H9 (cell line): ENCODE results near the gene CEP120. TPM values are rescaled to one million over a fixed set of nuclear protein-coding genes. Genes with fewer than 3 reads are reported as not detected.

Experiments used
- DNase-seq: peaks from one replicate; pipeline ENCODE4 v3.0.0-alpha.2; 2017
- H2AFZ ChIP-seq: one replicate; pipeline ENCODE4 v1.6.1; 2013; ENCODE audit warnings: mild to moderate bottlenecking, low read length, control low read depth, moderate library complexity
- H2AK5ac ChIP-seq: 2 replicates; pipeline ENCODE4 v1.6.1; 2013; ENCODE audit warnings: low read length, control low read depth, mixed read lengths; ENCODE audit not compliant: insufficient read length
- H2BK120ac ChIP-seq: one replicate; pipeline ENCODE4 v1.6.1; 2013; ENCODE audit warnings: low read depth, mild to moderate bottlenecking, low read length, control low read depth, inconsistent platforms; ENCODE audit not compliant: poor library complexity, severe bottlenecking
- H2BK12ac ChIP-seq: 2 replicates; pipeline ENCODE4 v1.6.1; 2013; ENCODE audit warnings: low read length, control low read depth, mixed read lengths, low read depth; ENCODE audit not compliant: insufficient read length
- H2BK15ac ChIP-seq: 2 replicates; pipeline ENCODE4 v1.6.1; 2013; ENCODE audit warnings: low read depth, low read length, control low read depth
- H2BK20ac ChIP-seq: one replicate; pipeline ENCODE4 v1.6.1; 2013; ENCODE audit warnings: low read depth, mild to moderate bottlenecking, low read length, control low read depth, inconsistent platforms; ENCODE audit not compliant: poor library complexity, severe bottlenecking
- H2BK5ac ChIP-seq: 2 replicates; pipeline ENCODE4 v1.6.1; 2013; ENCODE audit warnings: low read length, control low read depth, mixed read lengths; ENCODE audit not compliant: insufficient read length
- H3K14ac ChIP-seq: 2 replicates; pipeline ENCODE4 v1.6.1; 2013; ENCODE audit warnings: low read length, control low read depth; ENCODE audit not compliant: insufficient read depth
- H3K18ac ChIP-seq: 2 replicates; pipeline ENCODE4 v1.6.1; 2013; ENCODE audit warnings: low read depth, mild to moderate bottlenecking, mixed read lengths, low read length, control low read depth; ENCODE audit not compliant: insufficient read length
- H3K23ac ChIP-seq: 2 replicates; pipeline ENCODE4 v1.6.1; 2013; ENCODE audit warnings: low read length, control low read depth, mixed read lengths, low read depth; ENCODE audit not compliant: insufficient read length
- H3K23me2 ChIP-seq: 2 replicates; pipeline ENCODE4 v1.6.1; 2013; ENCODE audit warnings: low read depth, mild to moderate bottlenecking, mixed read lengths, low read length, control low read depth; ENCODE audit not compliant: insufficient read length, poor library complexity, severe bottlenecking
- H3K27ac ChIP-seq: 2 replicates; pipeline ENCODE4 v1.5.1; 2013; ENCODE audit warnings: low read length, control low read depth, mixed read lengths, low read depth; ENCODE audit not compliant: insufficient read length
- H3K27me3 ChIP-seq: 2 replicates; pipeline ENCODE4 v1.6.1; 2013; ENCODE audit warnings: low read length, control low read depth, inconsistent platforms; ENCODE audit not compliant: insufficient read depth
- H3K4ac ChIP-seq: 2 replicates; pipeline ENCODE4 v1.6.1; 2013; ENCODE audit warnings: low read depth, mild to moderate bottlenecking, control low read depth, inconsistent platforms, low read length, moderate library complexity
- H3K4me1 ChIP-seq: 2 replicates; pipeline ENCODE4 v1.6.1; 2013; ENCODE audit warnings: low read length, control low read depth, inconsistent platforms; ENCODE audit not compliant: insufficient read depth
- H3K4me2 ChIP-seq: 2 replicates; pipeline ENCODE4 v1.6.1; 2013; ENCODE audit warnings: low read length, control low read depth, mixed read lengths; ENCODE audit not compliant: insufficient read length, insufficient read depth
- H3K56ac ChIP-seq: 2 replicates; pipeline ENCODE4 v1.6.1; 2013; ENCODE audit warnings: low read depth, mild to moderate bottlenecking, mixed read lengths, low read length, control low read depth; ENCODE audit not compliant: insufficient read length
- H3K79me1 ChIP-seq: 2 replicates; pipeline ENCODE4 v1.6.1; 2013; ENCODE audit warnings: low read depth, mild to moderate bottlenecking, moderate library complexity, low read length, control low read depth, inconsistent platforms; ENCODE audit not compliant: insufficient read depth, poor library complexity, severe bottlenecking
- H3K79me2 ChIP-seq: 2 replicates; pipeline ENCODE4 v1.6.1; 2013; ENCODE audit warnings: low read length, control low read depth, inconsistent platforms; ENCODE audit not compliant: insufficient read depth
- H3K9ac ChIP-seq: 2 replicates; pipeline ENCODE4 v1.6.1; 2013; ENCODE audit warnings: low read length, control low read depth, mixed read lengths; ENCODE audit not compliant: insufficient read length; ENCODE audit errors: extremely low read depth
- H3K9me3 ChIP-seq: one replicate; pipeline ENCODE4 v1.6.1; 2013; ENCODE audit warnings: low read depth, low read length, inconsistent platforms; ENCODE audit not compliant: control insufficient read depth
- H3T11ph ChIP-seq: one replicate; pipeline ENCODE4 v1.6.1; 2013; ENCODE audit warnings: mild to moderate bottlenecking, low read length, control low read depth, inconsistent platforms
- H4K20me1 ChIP-seq: one replicate; pipeline ENCODE4 v1.6.1; 2013; ENCODE audit not compliant: control insufficient read depth, insufficient read length, insufficient read depth
- H4K5ac ChIP-seq: 2 replicates; pipeline ENCODE4 v1.6.1; 2013; ENCODE audit warnings: low read depth, mild to moderate bottlenecking, mixed read lengths, low read length, control low read depth; ENCODE audit not compliant: insufficient read length
- H4K8ac ChIP-seq: replicated peaks from 2 replicates; pipeline ENCODE4 v1.6.1; 2013; ENCODE audit warnings: low read length, control low read depth, mixed read lengths, low read depth; ENCODE audit not compliant: insufficient read length
- H4K91ac ChIP-seq: 2 replicates; pipeline ENCODE4 v1.6.1; 2013; ENCODE audit warnings: low read depth, mild to moderate bottlenecking, moderate library complexity, mixed read lengths, low read length, control low read depth; ENCODE audit not compliant: insufficient read length
- H3K27ac Mint-ChIP-seq, 3 experiments: 2 replicates in 2 of 3; 3 replicates in 1 of 3; pipeline ENCODE4 v1.8.0; 2020 to 2021; ENCODE audit warnings: mixed read lengths in 3 of 3, mild to moderate bottlenecking in 1 of 3, moderate library complexity in 1 of 3
- H3K27me3 Mint-ChIP-seq: 2 replicates; pipeline ENCODE4 v1.8.0; 2021; ENCODE audit warnings: low read depth, mild to moderate bottlenecking, moderate library complexity, mixed read lengths
- H3K36me3 Mint-ChIP-seq, 3 experiments: 2 replicates in 2 of 3; 3 replicates in 1 of 3; pipeline ENCODE4 v1.8.0; 2020 to 2021; ENCODE audit warnings: low read depth in 3 of 3, mixed read lengths in 3 of 3; ENCODE audit not compliant: insufficient read depth in 1 of 3
- H3K4me1 Mint-ChIP-seq, 2 experiments: 2 replicates each; pipeline ENCODE4 v1.8.0; 2020; ENCODE audit warnings: mixed read lengths in 2 of 2
- H3K4me3 Mint-ChIP-seq, 2 experiments: 2 replicates in 1 of 2; 3 replicates in 1 of 2; pipeline ENCODE4 v1.8.0; 2020 to 2021; ENCODE audit warnings: mild to moderate bottlenecking in 2 of 2, mixed read lengths in 2 of 2, moderate library complexity in 1 of 2
- H3K9me3 Mint-ChIP-seq, 2 experiments: 2 replicates in 1 of 2; 3 replicates in 1 of 2; pipeline ENCODE4 v1.8.0; 2020; ENCODE audit warnings: mild to moderate bottlenecking in 2 of 2, mixed read lengths in 2 of 2, moderate library complexity in 1 of 2
- WGBS: extraction: QIAGEN DNeasy Blood & Tissue Kit; methylation state at CpG from one replicate; pipeline ENCODE4 v1.1.7; 2013; ENCODE audit warnings: missing lambda C conversion rate, low lambda C conversion rate, mixed read lengths; ENCODE audit not compliant: insufficient read length; ENCODE audit errors: extremely low coverage; 5-methylcytosine and 5-hydroxymethylcytosine counted together
- total RNA-seq: library from RNA; stranded (reverse); gene quantifications from 2 replicates; pipeline ENCODE4 v1.2.1, GENCODE V29; 2021
- TF ChIP-seq, protein P1 (sequence below): fragments of 200-600 bp; sonication (generic); conservative IDR thresholded peaks from 3 replicates; pipeline ENCODE4 v1.8.0; 2021; ENCODE audit warnings: antibody characterized with exemption, mild to moderate bottlenecking

CEP120 gene
- total RNA-seq, 1 experiment from 2014 or later = 22.5 TPM

DNA sequence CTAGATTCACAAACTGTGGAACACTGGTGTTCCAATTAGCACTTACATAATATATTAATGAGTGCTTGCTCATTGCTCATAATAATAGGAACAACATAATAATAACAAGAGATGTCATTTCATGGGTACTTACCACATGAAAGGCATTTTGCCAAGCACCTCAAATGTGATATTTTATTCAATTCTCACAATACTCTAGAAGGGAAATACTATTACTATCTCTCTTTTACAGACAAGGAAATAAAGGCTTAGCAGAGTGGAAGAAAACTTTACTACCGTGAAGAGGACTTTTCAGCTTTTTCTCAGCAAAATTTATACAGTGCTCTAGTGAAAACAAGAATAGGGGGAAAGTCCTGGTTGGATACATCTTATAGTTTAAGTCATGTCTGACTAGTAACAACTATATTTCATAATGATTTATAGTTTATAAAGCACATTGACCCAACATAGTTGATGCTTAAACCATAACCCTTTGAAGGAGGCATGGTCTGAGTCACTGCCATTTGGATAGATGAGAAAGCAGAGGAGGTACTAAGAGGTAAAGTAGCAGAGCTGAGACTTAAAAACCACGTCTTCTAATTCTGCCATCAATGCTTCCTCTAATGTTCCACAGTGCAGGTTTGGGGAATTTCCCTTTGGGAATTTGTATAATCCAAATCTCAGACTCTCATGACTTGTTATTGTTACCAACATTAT, 124.7 kb downstream of the CEP120 start:
- no peak overlapping the region for H4K91ac ChIP-seq
- H3K79me1 ChIP-seq = no peaks in the 10 kb centered on the region
- no peaks in the 10 kb centered on the region for H3K23me2 ChIP-seq
- no CpG with 5 or more reads among the region's 2 CpGs for WGBS
- H2AK5ac ChIP-seq = no peak overlapping the region
- no peak overlapping the region for H3K9ac ChIP-seq
- H3K79me2 ChIP-seq = no peaks in the 10 kb centered on the region
- H3K27ac ChIP-seq = no peak overlapping the region
- H2BK5ac ChIP-seq = no peak overlapping the region
- no peak overlapping the region for H3K4ac ChIP-seq
- H3K27ac Mint-ChIP-seq = no peak overlapping the region
- H3K56ac ChIP-seq = no peak overlapping the region
- TF ChIP-seq, protein P1, sequence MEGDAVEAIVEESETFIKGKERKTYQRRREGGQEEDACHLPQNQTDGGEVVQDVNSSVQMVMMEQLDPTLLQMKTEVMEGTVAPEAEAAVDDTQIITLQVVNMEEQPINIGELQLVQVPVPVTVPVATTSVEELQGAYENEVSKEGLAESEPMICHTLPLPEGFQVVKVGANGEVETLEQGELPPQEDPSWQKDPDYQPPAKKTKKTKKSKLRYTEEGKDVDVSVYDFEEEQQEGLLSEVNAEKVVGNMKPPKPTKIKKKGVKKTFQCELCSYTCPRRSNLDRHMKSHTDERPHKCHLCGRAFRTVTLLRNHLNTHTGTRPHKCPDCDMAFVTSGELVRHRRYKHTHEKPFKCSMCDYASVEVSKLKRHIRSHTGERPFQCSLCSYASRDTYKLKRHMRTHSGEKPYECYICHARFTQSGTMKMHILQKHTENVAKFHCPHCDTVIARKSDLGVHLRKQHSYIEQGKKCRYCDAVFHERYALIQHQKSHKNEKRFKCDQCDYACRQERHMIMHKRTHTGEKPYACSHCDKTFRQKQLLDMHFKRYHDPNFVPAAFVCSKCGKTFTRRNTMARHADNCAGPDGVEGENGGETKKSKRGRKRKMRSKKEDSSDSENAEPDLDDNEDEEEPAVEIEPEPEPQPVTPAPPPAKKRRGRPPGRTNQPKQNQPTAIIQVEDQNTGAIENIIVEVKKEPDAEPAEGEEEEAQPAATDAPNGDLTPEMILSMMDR = no peak
- H3K23ac ChIP-seq = no peak overlapping the region
- H4K5ac ChIP-seq = no peak overlapping the region
- no peak overlapping the region for H3T11ph ChIP-seq
- H3K9me3 Mint-ChIP-seq = peaks cover 3 to 18% of the 10 kb centered on the region in 2 experiments; a peak in 2 of 5 replicates
- H2BK12ac ChIP-seq = no peak overlapping the region
- H2BK120ac ChIP-seq = no peak overlapping the region
- no peak overlapping the region for H4K8ac ChIP-seq
- peaks cover 0 to 21% (median 0%) of the 10 kb centered on the region in 3 experiments; a peak in 2 of 7 replicates for H3K36me3 Mint-ChIP-seq
- H3K9me3 ChIP-seq = no peaks in the 10 kb centered on the region
- H3K4me1 ChIP-seq = no peaks in the 10 kb centered on the region; the same call in 1 of the 2 replicates
- no peak overlapping the region for H3K4me2 ChIP-seq
- H3K4me1 Mint-ChIP-seq = peaks cover 27 to 36% of the 10 kb centered on the region in 2 experiments
- H3K27me3 ChIP-seq = no peaks in the 10 kb centered on the region
- H2BK20ac ChIP-seq = no peak overlapping the region
- no peak overlapping the region for H3K18ac ChIP-seq
- H3K4me3 Mint-ChIP-seq = no peak overlapping the region
- no peaks in the 10 kb centered on the region for H4K20me1 ChIP-seq
- H2AFZ ChIP-seq = no peak overlapping the region
- no peak for DNase-seq
- H3K27me3 Mint-ChIP-seq = no peaks in the 10 kb centered on the region; the same call in 1 of the 2 replicates
- H2BK15ac ChIP-seq = no peak overlapping the region
- no peak overlapping the region for H3K14ac ChIP-seq
